Kidney (tissue), 14 donors: ENCODE results near the gene EDEM3. TPM values are rescaled to one million over a fixed set of nuclear protein-coding genes. Genes with fewer than 3 reads are reported as not detected.

Experiments
- DNase-seq, 5 donors: peaks; one replicate each; pipeline ENCODE4 v3.0.0-alpha.2; 2013 to 2020
- FAIRE-seq: peaks from 2 replicates; lab custom pipeline; 2012; peaks lifted over from hg19 to GRCh38; lab: Jason Lieb, UNC
- H3K27ac ChIP-seq, 2 donors: one replicate each; pipeline ENCODE4 v1.7.0; 2013; ENCODE audit warnings: low read depth in 2 of 2, low read length in 2 of 2, inconsistent platforms in 1 of 2
- H3K27me3 ChIP-seq: one replicate; pipeline ENCODE4 v1.7.1; 2013; ENCODE audit warnings: low read length, inconsistent platforms; ENCODE audit not compliant: control insufficient read depth, insufficient read depth
- H3K36me3 ChIP-seq, 3 donors: one replicate each; pipeline versions ENCODE4 v1.7.0 to v1.7.1; 2013; ENCODE audit warnings: low read length in 3 of 3, control low read depth in 1 of 3, inconsistent platforms in 1 of 3; ENCODE audit not compliant: insufficient read depth in 3 of 3, control insufficient read depth in 2 of 3
- H3K4me1 ChIP-seq, 3 donors: one replicate each; pipeline versions ENCODE4 v1.7.0 to v1.7.1; 2013; ENCODE audit warnings: low read length in 3 of 3, inconsistent platforms in 1 of 3, low read depth in 1 of 3; ENCODE audit not compliant: control insufficient read depth in 2 of 3, insufficient read depth in 2 of 3
- H3K4me3 ChIP-seq, 3 donors: one replicate each; pipeline versions ENCODE4 v1.7.0 to v1.8.1; 2013; ENCODE audit warnings: low read length in 3 of 3, control low read depth in 1 of 3, inconsistent platforms in 1 of 3
- H3K9ac ChIP-seq, 3 donors: one replicate each; pipeline versions ENCODE4 v1.7.0 to v1.7.1; 2013; ENCODE audit warnings: low read length in 3 of 3, control low read depth in 1 of 3, inconsistent platforms in 1 of 3
- H3K9me3 ChIP-seq, 3 donors: one replicate each; pipeline versions ENCODE4 v1.7.0 to v1.7.1; 2013; ENCODE audit warnings: low read length in 3 of 3, control low read depth in 1 of 3, inconsistent platforms in 1 of 3; ENCODE audit not compliant: control insufficient read depth in 2 of 3, insufficient read depth in 1 of 3
- CTCF ChIP-seq: IDR thresholded peaks from 3 replicates; pipeline ENCODE4 v1.5.1; 2012; ENCODE audit warnings: mild to moderate bottlenecking, moderate library complexity, borderline replicate concordance; ENCODE audit not compliant: insufficient read depth; ENCODE audit errors: extremely low read depth
- intact Hi-C: fragments of 100-400 bp; cut with DNase I; formaldehyde crosslinking; loops from one replicate; pipeline ENCODE4 v1.11.1; 2022
- polyA plus RNA-seq: library from polyadenylated mRNA; stranded (reverse); fragments of 350-450 nt; fragmentation: Illumina TruSeq; extraction: RNeasy Lipid Tissue Mini Kit (QIAGEN cat#74804); gene quantifications from one replicate; pipeline ENCODE4 v1.2.3, GENCODE V29; 2014; ENCODE audit warnings: low read depth, low replicate concordance; ENCODE audit not compliant: insufficient read depth
- total RNA-seq: library from RNA; stranded (reverse); fragmentation: NEBNext Ultra II Directional; extraction: Animal tissue kit (Norgen Biotek cat#: 25700); gene quantifications from one replicate; pipeline ENCODE4 v1.2.1, GENCODE V29; 2021
- donor health status: control.
- donor health status: control.
- donor health status: control.
- donor health status: control.
- donor health status: control.
- donor health status: DM: yes; HTN: yes; CAD: no.
- donor health status: Normal renal cell carcinoma (clear cell type).

EDEM3 gene
- total and polyA plus RNA-seq, 2 donors from 2014 or later = 9.1 to 31.7 TPM

GRCh38 chr1:184658055-184658454 lies 96.6 kb downstream of the EDEM3 start:
- Histone ChIP-seq H3K27me3 (no peaks in the 10 kb centered on the region), H3K4me1 (no peaks in the 10 kb centered on the region), H3K9me3 (no peaks in the 10 kb centered on the region), H3K4me3 (no peak overlapping the region), H3K36me3 (no peaks in the 10 kb centered on the region), H3K27ac (no peak overlapping the region), H3K9ac (no peak overlapping the region)
- TF ChIP-seq CTCF = no peak
- FAIRE-seq (no peak), DNase-seq (no peak)
- intact Hi-C loops = no loop called here

- H3K4me1 ChIP-seq = no peaks in the 10 kb centered on the region
- no peaks in the 10 kb centered on the region for H3K36me3 ChIP-seq
- H3K27me3 ChIP-seq = no peaks in the 10 kb centered on the region
- no peak for DNase-seq
- FAIRE-seq = no peak
- no peak overlapping the region for H3K27ac ChIP-seq
- intact Hi-C loops = no loop called here
- no peak overlapping the region for H3K4me3 ChIP-seq
- no peak for TF ChIP-seq CTCF
- no peaks in the 10 kb centered on the region for H3K9me3 ChIP-seq
- H3K9ac ChIP-seq = no peak overlapping the region
Observed at GRCh38 chr1:184656221-184656620, 98.4 kb downstream of the EDEM3 start.

DNA sequence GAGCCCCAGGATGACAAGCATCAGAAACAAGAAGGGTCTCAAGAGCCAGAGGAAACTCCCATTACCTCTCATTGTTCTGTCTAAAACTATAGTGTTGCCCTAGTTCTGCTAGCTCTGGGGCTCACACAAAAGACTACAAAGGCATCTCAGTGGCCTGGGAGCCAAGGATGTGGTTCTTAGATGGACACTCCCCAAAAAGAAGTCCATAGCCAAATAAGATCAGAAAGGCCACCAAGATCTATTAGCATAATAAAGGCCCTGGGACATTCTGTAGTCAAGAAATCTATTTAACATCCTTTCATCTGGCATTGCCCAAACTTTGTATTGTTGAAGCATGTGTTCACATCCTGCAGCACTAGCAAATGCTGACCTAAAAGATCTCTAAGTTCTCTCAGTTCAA lies 99.5 kb downstream of the EDEM3 start:
- intact Hi-C loops = no loop called here
- DNase-seq (no peak), FAIRE-seq (no peak)
- H3K9ac ChIP-seq = no peak overlapping the region
- H3K4me3 ChIP-seq = no peak overlapping the region
- no peaks in the 10 kb centered on the region for H3K4me1 ChIP-seq
- H3K9me3 ChIP-seq = no peaks in the 10 kb centered on the region
- H3K27me3 ChIP-seq = no peaks in the 10 kb centered on the region
- no peak overlapping the region for H3K27ac ChIP-seq
- no peaks in the 10 kb centered on the region for H3K36me3 ChIP-seq
- no peak for TF ChIP-seq CTCF

- Histone ChIP-seq H3K27me3 (no peaks in the 10 kb centered on the region), H3K4me3 (no peak overlapping the region), H3K4me1 (no peaks in the 10 kb centered on the region), H3K36me3 (no peaks in the 10 kb centered on the region), H3K9me3 (no peaks in the 10 kb centered on the region), H3K27ac (no peak overlapping the region), H3K9ac (no peak overlapping the region)
- TF ChIP-seq CTCF = no peak
- DNase-seq (no peak), FAIRE-seq (no peak)
- intact Hi-C loops = no loop called here
Observed at GRCh38 chr1:184650177-184650866, 104.3 kb downstream of the EDEM3 start.
